GM21447 (cell line): Measurements from ENCODE around the gene MRC2.

ENCODE experiments used
- ATAC-seq: cut with Tn5 transposase; IDR thresholded peaks from one replicate; pipeline ENCODE4 v1.9.1; 2021; ENCODE audit not compliant: unreplicated experiment

Gene MRC2

DNA sequence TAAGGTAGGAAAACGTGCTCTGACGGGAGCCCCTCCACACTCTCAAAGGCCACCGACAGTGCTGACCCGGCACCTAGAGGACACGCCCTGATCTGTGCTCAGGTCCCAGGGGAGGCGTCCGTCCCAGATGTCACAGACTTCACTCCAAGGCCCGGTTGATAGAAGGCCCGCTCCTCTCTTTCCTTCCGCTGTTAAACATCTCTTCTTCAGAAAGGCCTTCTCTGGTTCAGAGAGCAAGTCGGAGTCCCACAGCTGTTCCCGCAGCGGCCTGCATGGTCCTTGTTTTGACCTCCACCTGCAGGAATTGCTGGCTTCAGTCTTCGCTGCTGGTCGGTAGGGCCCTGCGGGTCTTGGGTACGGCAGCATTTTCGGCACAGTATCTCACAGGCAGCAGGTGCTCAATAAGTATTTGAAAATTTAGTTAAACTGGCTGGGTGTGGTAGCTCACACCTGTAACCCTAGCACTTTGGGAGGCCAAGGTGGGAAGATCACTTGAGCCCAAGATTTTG lies 88.5 kb downstream of the MRC2 start:
- no peak for ATAC-seq

GRCh38 chr17:62716834-62717588 lies 89.5 kb downstream of the MRC2 start:
- no peak for ATAC-seq

DNA sequence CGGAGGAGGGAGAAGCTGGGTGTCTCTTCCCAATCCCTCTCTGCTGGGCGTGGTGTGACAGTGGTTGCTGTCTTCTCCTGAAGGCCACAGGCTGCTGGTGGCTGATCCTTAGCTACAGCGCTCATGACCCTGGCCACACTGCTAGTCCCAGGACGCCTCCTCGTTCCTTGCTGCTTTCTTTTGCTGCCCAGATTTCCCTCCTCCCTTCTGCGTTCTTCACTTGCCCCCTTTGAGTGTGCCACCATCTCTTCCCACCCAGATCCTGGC lies 90.1 kb downstream of the MRC2 start:
- no peak for ATAC-seq

DNA sequence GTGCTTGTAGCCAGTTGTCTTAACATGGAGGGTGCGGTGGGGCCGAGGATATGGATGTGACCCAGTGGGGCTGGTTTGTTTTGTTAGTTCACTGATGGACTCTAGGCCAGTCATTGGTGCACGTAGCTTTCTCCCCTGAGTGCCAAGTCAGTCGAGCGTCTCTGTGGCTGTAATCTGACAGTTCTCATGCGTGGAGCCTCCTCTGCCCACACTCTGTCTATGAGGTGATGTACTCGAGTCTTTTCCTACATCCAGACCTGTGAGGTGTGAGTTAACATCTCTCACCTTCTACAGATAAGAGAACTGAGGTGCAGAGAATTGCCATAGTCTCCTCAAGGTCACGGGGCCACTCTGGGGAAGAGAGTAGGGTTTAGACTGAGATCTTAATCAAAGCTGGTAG lies 90.4 kb downstream of the MRC2 start:
- ATAC-seq, result no peak

DNA sequence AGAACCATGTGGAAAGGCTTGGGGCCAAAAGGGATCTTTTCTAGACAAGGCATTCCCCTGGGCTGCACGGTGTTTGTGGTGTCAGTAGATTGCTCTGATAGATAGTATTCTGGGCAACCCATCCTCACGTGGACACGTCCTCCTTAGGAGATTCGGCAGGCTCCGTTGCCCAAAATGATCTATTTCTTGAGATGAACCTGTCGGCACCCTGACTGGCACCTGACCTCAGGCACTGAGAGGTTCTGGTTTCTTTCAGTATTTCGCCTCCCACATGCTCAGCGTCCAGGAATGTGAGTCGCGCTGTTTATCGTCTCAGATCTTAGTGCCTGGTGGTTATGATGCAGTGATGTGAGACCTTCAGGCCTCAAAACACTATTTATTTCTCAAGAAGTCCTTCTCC lies 91.0 kb downstream of the MRC2 start:
- ATAC-seq, result no peak

GRCh38 chr17:62719586-62719985 lies 92.1 kb downstream of the MRC2 start:
- no peak for ATAC-seq

- ATAC-seq, result no peak
Observed at GRCh38 chr17:62720126-62720850, 92.8 kb downstream of the MRC2 start.

GRCh38 chr17:62722625-62723024 lies 95.2 kb downstream of the MRC2 start:
- no peak for ATAC-seq

DNA sequence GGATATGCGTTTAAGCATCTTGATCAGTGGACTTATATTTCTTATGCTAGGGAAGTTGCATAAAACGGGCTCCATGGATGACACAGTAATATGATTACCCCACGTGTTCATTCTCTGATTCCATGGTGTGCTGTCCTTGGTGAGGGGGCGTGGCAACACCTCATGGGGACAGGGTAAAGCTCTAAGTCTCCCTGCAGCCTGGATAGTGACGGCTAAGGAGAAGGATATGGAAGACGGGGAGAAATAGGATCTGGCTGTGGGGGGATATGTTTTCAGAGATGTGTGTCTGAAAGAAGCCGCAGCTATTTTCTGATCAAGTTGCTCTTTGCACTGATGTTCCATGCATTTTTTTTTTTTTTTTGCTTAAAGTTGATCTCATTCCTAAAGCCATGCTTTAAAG lies 96.4 kb downstream of the MRC2 start:
- ATAC-seq, result no peak

DNA sequence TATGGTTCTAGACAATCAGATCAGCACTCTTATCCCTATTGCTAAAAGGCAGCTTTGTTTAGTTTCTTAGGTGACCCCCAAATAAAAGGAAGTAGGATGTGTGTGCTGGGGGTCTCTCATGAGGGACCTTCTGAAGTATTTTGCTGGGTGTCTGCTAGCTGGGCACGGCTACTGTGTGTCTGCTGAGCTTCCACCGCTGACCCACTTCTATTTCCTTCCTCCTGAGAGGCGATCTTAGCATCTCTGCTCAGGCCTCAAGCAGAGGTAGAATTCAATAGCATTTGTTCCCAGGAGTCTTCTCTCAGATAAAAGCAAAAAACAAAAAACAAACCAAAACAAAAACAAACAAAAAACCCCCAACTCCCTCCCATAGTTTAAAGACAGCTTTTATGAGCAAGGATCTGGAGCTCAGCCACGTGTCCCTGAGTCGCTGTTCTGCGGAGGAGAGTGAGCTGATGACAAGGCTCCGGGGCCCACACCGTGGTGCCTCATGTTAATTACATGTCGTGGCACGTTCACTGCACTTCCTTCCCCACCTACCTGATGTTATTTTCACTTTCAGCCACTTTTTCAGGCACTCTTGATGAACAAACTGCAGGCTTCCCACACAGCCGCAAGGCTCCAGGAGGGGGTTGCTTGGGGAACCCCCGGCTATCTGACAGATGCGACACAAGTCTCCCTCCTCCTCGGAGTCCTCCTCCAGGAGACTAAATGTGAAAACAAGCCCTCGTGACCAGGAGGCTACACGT lies 97.1 kb downstream of the MRC2 start:
- peak; percentile 96 for ATAC-seq

- no peak for ATAC-seq
Observed at GRCh38 chr17:62725791-62726249, 98.3 kb downstream of the MRC2 start.

GRCh38 chr17:62727916-62728672 lies 100.6 kb downstream of the MRC2 start:
- ATAC-seq, result no peak

GRCh38 chr17:62732125-62732524 lies 104.7 kb downstream of the MRC2 start:
- ATAC-seq, result no peak

DNA sequence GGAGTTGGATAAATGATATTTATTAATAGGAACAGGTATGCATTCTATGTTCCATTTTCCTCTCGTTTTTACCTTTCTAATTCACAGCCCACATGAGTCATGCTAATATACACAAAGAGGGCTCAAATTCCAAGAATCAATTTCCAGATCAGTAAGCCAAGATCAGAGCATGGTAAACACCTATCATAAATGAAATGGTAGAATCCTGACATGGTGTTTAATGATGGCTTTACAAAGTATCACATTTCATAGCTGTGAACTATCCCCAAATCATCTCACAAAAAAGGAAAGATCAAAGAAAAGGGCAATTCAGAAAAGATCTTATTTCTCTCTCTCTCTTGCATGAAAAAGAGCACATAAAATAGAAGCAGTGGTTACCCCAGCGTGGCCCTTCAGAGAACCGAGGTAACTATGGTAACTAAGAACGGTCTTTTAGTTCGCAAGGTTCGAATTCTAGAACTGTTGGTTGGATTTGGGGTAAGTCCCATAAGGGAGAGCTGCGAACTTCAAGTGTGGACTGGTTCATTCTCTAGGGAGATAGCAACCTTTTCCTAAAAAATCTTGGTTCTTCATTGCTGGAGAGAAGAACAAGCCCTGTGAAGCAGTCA lies 107.7 kb downstream of the MRC2 start:
- no peak for ATAC-seq

DNA sequence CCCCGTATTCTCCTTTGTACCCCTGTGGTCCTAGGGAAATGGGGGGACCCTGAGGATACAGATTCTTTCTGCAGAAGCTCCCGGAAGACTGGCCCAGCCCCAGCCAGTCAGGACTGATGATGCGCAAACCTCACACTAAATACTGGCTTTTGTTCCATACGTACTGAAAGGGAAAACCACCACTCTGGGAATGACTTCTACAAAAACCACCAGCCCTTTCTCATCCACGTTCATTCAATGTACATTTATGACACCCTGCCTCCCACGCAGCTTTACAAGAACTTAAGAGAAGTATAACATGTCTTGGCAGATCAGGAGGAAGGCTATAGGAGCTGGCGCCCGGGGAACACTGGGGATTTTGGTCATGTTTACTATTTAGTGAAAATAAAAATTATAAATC lies 110.0 kb downstream of the MRC2 start:
- ATAC-seq, result no peak

DNA sequence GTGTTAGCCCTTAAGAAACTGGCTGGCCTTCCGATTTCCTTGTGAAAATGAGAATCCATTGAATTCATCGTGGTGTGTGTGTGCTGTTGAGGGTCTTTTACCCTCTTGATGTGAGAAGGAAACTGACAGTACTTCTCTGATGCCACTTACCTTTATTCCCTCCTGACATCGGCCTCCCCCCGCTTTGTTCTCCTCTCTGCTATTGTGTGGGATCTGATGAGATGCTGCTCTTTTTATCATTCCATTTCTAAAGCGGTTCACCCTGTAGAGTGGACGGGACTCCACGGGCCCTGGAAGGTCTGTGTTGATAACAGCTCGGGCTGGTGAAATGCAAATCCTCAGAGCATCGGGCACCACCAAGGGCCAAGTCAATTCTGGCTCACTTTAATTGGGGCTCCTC lies 110.8 kb downstream of the MRC2 start:
- ATAC-seq, result no peak

DNA sequence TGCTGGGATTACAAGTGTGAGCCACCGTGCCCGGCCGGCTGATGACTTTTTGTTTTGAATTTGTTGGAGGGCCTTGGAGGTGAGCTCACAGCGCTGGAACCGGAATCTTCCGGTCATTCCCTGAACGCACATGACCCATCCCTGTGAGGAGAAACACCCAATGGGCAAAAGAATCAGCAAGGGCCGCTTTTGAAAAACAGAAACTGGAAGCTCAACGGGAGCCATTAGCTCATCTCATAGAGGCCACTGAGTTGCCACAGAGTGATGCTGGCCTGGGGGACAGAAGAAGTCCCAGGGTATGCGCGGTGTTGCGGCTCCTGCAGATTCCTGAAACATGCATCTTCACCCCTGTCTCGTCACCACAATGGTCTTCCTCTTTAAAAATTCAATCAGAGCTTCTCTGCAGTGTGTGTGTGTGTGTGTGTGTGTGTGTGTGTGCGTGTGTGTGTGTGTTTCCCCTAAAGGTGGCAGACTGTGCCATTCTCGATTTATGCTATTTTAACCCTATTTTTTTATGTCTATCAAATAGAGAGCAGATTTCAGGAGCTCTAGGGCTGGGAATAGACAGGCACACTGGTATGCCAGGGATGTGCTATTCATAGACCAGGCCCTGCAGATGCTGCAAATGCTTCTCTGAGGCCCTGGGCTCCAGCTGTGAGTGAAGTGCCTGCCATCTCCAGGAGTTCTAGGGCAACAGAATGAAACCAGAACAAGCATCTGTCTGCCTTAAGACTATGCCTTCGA lies 112.3 kb downstream of the MRC2 start:
- no peak for ATAC-seq

DNA sequence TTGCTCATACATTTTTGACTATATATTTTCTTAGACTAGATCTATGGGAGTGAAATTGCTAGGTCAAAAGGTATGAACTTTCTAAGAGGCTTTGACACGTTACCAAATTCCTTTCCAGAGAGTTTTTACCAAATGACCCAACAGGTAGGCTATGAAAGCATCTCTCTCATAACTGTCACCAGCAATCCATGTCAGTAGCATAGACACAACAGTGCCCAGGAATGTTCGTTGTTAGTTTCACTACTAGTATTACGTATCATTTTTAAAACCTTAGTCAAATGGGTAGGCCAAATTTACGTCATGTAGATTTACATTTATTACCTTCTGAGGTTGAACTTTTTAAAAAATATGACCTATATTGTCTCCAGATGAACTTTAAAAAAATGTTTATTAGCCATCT lies 113.8 kb downstream of the MRC2 start:
- no peak for ATAC-seq
